Smooth muscle cell (in vitro differentiated cells): ENCODE results near the gene TRIM10. TPM values are rescaled to one million over a fixed set of nuclear protein-coding genes. Genes with fewer than 3 reads are reported as not detected.

Source experiments
- DNase-seq: peaks from one replicate; lab custom pipeline; 2025; ENCODE audit not compliant: unreplicated experiment; lab: John Stamatoyannopoulos, UW
- H2AFZ ChIP-seq: fragments of 200-600 bp; sonication (generic); 2 replicates; pipeline ENCODE4 v1.6.0; 2016; ENCODE audit warnings: antibody characterized with exemption, low read depth, mild to moderate bottlenecking
- H3F3A ChIP-seq: fragments of 200-600 bp; sonication (generic); 2 replicates; pipeline ENCODE4 v1.6.0; 2017; ENCODE audit warnings: antibody characterized with exemption, low read depth
- H3K27ac ChIP-seq: fragments of 200-600 bp; sonication (generic); 2 replicates; pipeline ENCODE4 v1.5.1; 2016; ENCODE audit warnings: low read depth, mild to moderate bottlenecking
- H3K27me3 ChIP-seq: fragments of 200-600 bp; sonication (generic); 2 replicates; pipeline ENCODE4 v1.6.1; 2016; ENCODE audit warnings: low read depth, mild to moderate bottlenecking
- H3K36me3 ChIP-seq: fragments of 200-600 bp; sonication (generic); 2 replicates; pipeline ENCODE4 v1.5.1; 2016; ENCODE audit warnings: low read depth
- H3K4me1 ChIP-seq: fragments of 200-600 bp; sonication (generic); 2 replicates; pipeline ENCODE4 v1.5.1; 2016; ENCODE audit warnings: low read depth
- H3K4me2 ChIP-seq: fragments of 200-600 bp; sonication (generic); 2 replicates; pipeline ENCODE4 v1.6.0; 2016; ENCODE audit warnings: mild to moderate bottlenecking
- H3K4me3 ChIP-seq: fragments of 200-600 bp; sonication (generic); 2 replicates; pipeline ENCODE4 v1.5.1; 2016; ENCODE audit warnings: mild to moderate bottlenecking
- H3K79me2 ChIP-seq: fragments of 200-600 bp; sonication (generic); 2 replicates; pipeline ENCODE4 v1.6.0; 2016; ENCODE audit warnings: low read depth, mild to moderate bottlenecking
- H3K9ac ChIP-seq: fragments of 200-600 bp; sonication (generic); 2 replicates; pipeline ENCODE4 v1.6.0; 2016; ENCODE audit warnings: low read depth
- H3K9me3 ChIP-seq: fragments of 200-600 bp; sonication (generic); replicated peaks from 2 replicates; pipeline ENCODE4 v1.5.1; 2016; ENCODE audit warnings: low read depth
- H4K20me1 ChIP-seq: fragments of 200-600 bp; sonication (generic); 2 replicates; pipeline ENCODE4 v1.6.0; 2016; ENCODE audit warnings: low read depth
- CTCF ChIP-seq: fragments of 200-600 bp; sonication (generic); IDR thresholded peaks from 2 replicates; pipeline ENCODE4 v1.5.1; 2017; ENCODE audit warnings: borderline replicate concordance, mild to moderate bottlenecking, antibody characterized with exemption; ENCODE audit not compliant: insufficient read depth, poor library complexity, severe bottlenecking
- WGBS: methylation state at CpG from one replicate; pipeline ENCODE4 v1.1.7; 2016; ENCODE audit warnings: low lambda C conversion rate; 5-methylcytosine and 5-hydroxymethylcytosine counted together
- polyA plus RNA-seq: library from polyadenylated mRNA; unstranded; fragments of >200 nt; fragmentation: Nextera tagmentation; extraction: Ambion mirVana; gene quantifications from 2 replicates; pipeline ENCODE4 v1.2.1, GENCODE V29; 2016
- total RNA-seq: library from RNA; depleted of rRNA; stranded (reverse); fragments of >200 nt; gene quantifications from 2 replicates; pipeline ENCODE4 v1.2.3, GENCODE V29; 2014

The TRIM10 gene, protein sequence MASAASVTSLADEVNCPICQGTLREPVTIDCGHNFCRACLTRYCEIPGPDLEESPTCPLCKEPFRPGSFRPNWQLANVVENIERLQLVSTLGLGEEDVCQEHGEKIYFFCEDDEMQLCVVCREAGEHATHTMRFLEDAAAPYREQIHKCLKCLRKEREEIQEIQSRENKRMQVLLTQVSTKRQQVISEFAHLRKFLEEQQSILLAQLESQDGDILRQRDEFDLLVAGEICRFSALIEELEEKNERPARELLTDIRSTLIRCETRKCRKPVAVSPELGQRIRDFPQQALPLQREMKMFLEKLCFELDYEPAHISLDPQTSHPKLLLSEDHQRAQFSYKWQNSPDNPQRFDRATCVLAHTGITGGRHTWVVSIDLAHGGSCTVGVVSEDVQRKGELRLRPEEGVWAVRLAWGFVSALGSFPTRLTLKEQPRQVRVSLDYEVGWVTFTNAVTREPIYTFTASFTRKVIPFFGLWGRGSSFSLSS
- total RNA-seq (not detected in 2 replicates), polyA plus RNA-seq (not detected in 2 replicates)

DNA sequence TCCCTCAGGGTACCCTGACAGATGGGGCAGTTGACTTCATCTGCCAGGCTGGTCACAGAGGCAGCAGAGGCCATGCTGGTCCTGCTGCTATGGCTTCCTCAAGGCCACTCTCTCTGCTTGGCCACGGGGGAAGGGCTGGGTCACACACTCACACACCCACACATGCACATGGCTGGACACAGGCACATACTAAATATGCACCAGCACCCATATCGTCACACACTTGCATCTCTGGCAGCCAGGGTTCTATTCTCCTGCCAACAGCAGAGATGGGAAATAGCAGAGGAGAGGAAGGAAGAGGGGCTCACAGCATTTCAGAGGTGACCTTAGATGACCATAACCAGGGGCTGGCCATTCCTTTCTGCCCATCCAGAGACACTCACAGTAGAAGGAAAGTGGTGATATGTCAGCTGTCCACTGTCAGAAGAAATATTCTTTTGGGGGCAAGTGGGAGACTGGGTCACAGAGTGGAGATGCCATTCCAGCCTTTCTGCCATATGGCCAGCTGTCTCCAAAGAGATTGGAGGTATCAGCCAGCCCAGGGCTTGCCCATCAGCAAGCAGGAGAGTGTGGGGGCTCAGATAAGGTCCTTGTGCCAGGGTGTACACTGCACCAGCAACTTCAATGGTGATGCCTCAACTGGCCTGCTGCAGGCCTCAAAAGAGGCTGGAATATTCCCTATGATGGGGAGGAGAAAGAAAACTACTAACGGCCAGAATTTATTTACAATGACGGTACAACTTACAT, at the start of gene TRIM10:
TSS of gene TRIM10 (minus strand) at position 427 of the 747 bp plus-strand sequence. CDS start at position 74, 353 bp downstream.
- H2AFZ ChIP-seq, result no peak within 1 kb of the TSS
- 87% methylated on average over 4 of the region's 4 CpGs for WGBS
- H4K20me1 ChIP-seq, result no peaks in the 10 kb centered on the region
- no peaks in the 10 kb centered on the region for H3K79me2 ChIP-seq
- no peaks in the 10 kb centered on the region for H3K9me3 ChIP-seq
- H3K27ac ChIP-seq, result no peak within 1 kb of the TSS
- no peak within 1 kb of the TSS for H3K4me2 ChIP-seq
- H3K27me3 ChIP-seq, result peaks cover 30% of the 10 kb centered on the region
- no peaks in the 10 kb centered on the region for H3K4me1 ChIP-seq
- H3F3A ChIP-seq, result no peaks in the 10 kb centered on the region
- no peak within 1 kb of the TSS for H3K4me3 ChIP-seq
- H3K9ac ChIP-seq, result no peak within 1 kb of the TSS
- no peak for TF ChIP-seq CTCF
- no peaks in the 10 kb centered on the region for H3K36me3 ChIP-seq
- DNase-seq, result no peak

GRCh38 chr6:30207619-30208295, 46.7 kb upstream of the TRIM10 start:
- Histone ChIP-seq H3K4me1 (peaks cover 32% of the 10 kb centered on the region), H3K27ac (no peak overlapping the region), H3K4me2 (no peak overlapping the region), H3K79me2 (peaks cover 92% of the 10 kb centered on the region), H2AFZ (no peak overlapping the region), H3K27me3 (no peaks in the 10 kb centered on the region), H3K4me3 (no peak overlapping the region), H4K20me1 (peaks cover 98% of the 10 kb centered on the region), H3K9ac (no peak overlapping the region), H3K9me3 (no peaks in the 10 kb centered on the region), H3F3A (no peaks in the 10 kb centered on the region), H3K36me3 (no peaks in the 10 kb centered on the region)
- 82% methylated on average over 4 of the region's 4 CpGs for WGBS
- TF ChIP-seq CTCF, result no peak
- no peak for DNase-seq

DNA sequence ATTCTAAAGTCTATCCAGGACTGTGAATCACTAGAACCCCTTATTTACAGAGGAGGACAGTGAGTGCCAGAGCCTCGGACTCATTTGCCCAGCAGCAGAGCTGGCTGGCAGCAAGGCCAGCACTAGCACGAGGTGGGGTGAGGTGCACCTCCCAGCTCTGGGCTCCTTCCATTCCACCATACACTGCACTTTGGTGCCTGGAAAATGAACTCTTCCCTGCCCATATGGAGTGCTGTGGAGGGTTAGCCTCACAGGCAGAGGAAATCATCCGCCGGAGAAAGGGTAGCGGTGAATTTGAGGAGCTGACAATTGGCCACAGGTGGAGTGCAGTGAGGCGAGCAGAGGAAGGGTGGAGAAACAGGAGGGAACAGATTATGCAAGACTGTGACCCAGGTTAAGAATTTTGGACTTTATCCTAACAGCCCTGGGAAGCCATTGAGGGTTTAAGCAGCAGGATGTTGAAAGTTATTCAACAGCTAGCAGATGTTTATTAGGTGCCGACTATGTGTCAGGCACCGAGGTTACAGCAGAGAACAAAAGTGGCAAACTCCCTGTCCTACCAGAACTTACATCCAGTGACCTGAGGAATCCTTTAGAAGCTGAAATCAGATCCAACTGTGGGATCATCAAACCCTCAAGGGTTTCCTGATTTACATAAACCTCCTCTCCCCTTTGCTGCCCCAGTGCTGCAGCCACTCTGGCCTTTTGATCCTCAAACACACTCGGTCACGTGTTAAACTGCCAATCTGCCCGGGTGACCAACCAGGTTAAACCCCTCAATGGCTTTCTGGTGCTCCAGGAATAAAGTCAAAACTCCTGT, 46.0 kb upstream of the TRIM10 start:
- H3K4me1 ChIP-seq, result peaks cover 25% of the 10 kb centered on the region
- no peak overlapping the region for H3K9ac ChIP-seq
- no peak for TF ChIP-seq CTCF
- H3K79me2 ChIP-seq, result peaks cover 91% of the 10 kb centered on the region
- H3K27ac ChIP-seq, result no peak overlapping the region
- no peak for DNase-seq
- peaks cover 100% of the 10 kb centered on the region for H4K20me1 ChIP-seq
- H2AFZ ChIP-seq, result no peak overlapping the region
- no peaks in the 10 kb centered on the region for H3K36me3 ChIP-seq
- 64% methylated on average over 11 of the region's 11 CpGs for WGBS
- H3K4me3 ChIP-seq, result no peak overlapping the region
- H3K4me2 ChIP-seq, result no peak overlapping the region
- H3F3A ChIP-seq, result no peaks in the 10 kb centered on the region
- H3K27me3 ChIP-seq, result no peaks in the 10 kb centered on the region
- no peaks in the 10 kb centered on the region for H3K9me3 ChIP-seq
